T-helper 1 cell (primary cell): Measurements from ENCODE around the gene FAM83B.
"Not testable (repeated sequence)": the region's sequence is repeated elsewhere in the genome, so short reads cannot be mapped to it uniquely, and the experiment has no call there.

Source experiments
- DNase-seq, 5 donors: peaks; one replicate each; pipeline ENCODE4 v3.0.0-alpha.2; 2012 to 2020

Gene FAM83B

DNA sequence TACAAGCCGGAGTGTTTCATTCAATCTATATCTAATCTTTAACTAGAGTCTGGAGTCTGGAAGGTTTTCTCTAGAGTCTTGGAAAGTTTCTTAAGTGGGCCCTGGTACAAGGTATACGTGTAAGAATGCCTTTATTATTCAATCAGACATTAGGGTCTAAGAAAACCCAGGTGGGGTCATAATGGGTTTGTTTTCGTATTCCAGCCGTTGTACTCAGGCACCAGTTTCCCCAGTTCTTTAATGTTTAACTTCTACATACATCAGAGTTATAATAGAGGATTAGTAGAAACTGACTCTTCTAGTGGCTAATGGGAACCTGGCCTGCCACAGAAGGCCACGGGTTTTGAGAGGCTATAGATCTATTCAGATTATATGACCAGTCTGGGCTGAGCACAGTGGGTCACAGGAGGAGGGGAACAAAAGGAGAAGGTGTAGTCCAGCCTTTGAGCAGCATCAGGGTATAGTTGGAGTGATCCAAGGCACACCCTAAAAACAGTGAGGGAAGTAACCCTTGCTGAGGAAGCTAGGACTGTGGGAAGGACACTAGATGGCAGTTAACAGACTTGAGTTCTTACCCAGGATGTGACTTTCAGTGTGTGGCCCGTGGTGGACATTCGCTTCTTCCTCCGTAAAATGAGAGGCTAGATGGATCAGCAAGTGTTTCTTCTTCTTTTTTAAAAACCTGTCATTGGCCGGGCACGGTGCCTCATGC is 15.5 kb downstream of the FAM83B start:
- no peak for DNase-seq

- no peak for DNase-seq
These were observed 17.7 kb downstream of the FAM83B start for GRCh38 chr6:54864272-54864671.

DNA sequence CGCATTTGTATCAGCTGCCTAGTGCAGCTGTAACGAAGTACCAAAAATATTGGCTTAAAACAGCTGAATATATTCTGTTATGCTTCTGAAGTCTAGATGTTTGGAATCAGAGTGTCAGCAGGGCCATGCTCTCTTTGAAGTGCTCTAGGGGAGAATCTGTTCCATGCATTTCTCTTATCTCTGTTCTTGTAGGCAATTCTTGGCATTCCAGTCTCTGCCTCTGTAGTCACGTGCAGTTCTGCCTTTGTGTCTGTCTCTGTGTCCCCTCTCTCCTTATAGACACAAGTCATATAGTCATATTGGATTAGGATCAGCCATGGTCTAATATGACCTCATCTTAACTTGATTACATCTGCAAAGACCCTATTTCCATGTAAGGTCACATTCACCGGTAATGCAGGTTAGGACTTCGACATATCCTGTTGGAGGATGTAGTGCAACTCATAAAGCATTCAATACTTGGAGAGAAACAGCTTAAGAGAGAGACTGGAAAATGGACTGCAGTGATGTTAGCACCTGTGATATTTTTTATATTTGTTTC is 18.6 kb downstream of the FAM83B start:
- DNase-seq: no peak

DNA sequence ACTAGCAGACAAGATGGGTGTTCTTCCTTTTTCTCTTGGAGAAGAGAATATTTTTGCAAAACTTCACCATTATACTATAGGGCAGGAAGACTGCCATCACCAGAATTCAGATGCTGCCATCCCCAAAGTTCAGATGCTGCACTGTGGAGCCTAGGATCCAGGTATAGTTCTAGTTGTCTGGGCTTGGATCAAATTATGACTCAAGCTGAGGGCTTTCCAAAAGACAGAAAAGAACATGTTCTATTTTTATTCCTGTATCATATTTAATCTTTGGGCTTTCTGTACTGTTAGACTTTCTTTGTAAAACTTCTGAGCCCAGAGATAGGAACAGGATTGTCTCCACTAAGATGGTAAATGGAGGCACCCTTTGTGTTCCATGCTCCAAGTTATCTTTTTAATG is 22.0 kb downstream of the FAM83B start:
- no peak for DNase-seq

DNA sequence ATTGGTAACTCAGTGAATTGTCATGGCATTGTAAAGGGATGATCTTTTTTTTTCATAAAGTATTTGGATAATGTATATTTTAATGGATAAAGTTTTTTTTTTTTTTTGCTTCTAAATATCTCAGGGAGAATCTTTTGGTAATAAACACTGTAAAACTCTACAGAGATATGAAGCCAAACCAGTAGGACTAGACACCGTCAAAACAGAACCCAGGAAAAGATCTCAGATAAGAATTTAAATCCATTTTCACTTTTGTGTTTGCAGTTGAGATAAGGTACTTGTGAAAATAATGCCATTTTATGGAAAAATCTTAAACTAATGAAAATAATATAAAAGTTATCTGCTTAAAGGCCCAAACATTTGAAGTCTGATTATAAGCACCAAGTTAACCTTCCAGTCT is 27.0 kb downstream of the FAM83B start:
- DNase-seq: no peak

GRCh38 chr6:54874349-54875048 is 27.9 kb downstream of the FAM83B start:
- no peak for DNase-seq

GRCh38 chr6:54875539-54875938 is 29.0 kb downstream of the FAM83B start:
- no peak for DNase-seq

DNA sequence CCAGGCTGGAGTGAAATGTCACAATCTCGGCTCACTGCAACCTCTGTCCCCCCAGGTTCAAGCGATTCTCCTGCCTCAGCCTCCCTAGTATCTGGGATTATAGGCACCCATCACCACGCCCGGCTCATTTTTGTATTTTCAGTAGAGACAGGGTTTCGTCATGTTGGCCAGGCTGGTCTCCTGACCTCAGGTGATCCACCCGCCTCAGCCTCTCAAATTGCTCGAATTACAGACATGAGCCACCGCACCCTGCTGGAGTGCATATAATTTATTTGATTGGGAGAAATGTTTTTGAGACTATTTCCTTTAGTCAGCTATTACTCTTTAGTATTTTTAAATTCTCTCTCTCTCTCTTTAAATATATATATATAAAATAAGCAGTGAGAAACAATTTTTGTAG is 29.8 kb downstream of the FAM83B start:
- no peak for DNase-seq

GRCh38 chr6:54876871-54877270 is 30.3 kb downstream of the FAM83B start:
- no peak for DNase-seq

DNA sequence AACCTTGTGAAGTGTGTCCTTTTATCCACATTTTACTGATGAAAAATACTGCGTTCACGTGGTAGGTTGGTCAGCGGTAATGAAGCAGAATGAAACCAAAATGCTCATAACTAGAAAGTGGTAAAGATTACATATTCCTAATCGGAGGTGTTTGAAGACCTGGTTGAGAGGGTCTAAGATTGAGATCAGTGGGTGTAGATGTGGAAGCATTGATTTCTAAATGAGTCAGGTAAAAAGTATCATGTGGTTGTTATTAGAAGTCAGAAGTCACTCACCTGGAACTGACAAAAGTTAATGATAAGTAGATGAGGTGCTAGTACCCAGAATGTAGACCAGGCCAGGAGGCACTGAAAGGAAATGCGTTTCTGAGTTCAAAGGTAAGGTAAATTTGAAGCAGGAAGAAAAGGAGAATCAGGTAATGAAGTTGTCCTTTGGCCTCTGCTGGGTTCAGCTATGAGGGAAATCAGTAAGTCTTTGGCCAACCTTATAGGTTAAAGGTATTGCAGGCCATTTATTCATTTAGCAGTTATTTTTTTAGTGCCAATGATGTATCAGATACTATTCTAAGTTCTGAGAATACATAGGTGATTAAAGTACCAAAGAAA is 31.2 kb downstream of the FAM83B start:
- no peak for DNase-seq

DNA sequence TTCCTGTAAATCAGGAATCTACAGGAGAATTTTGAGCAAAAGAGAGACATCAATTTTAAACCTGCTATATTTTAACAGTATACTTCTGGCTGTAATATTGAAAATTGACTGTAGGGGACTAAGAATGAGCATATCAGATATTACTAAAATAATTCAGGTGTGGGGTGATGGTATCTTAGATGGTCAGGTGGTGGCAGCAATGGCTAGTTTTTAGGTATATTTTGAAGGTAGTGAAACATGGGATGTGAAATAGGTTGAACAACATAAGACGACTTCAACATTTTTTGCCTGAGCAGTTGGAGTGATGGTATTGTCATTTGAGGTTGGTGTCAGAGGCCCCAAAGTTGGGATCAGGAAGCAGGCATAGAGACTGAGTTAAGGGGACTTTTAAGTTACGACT is 32.1 kb downstream of the FAM83B start:
- no peak for DNase-seq

DNA sequence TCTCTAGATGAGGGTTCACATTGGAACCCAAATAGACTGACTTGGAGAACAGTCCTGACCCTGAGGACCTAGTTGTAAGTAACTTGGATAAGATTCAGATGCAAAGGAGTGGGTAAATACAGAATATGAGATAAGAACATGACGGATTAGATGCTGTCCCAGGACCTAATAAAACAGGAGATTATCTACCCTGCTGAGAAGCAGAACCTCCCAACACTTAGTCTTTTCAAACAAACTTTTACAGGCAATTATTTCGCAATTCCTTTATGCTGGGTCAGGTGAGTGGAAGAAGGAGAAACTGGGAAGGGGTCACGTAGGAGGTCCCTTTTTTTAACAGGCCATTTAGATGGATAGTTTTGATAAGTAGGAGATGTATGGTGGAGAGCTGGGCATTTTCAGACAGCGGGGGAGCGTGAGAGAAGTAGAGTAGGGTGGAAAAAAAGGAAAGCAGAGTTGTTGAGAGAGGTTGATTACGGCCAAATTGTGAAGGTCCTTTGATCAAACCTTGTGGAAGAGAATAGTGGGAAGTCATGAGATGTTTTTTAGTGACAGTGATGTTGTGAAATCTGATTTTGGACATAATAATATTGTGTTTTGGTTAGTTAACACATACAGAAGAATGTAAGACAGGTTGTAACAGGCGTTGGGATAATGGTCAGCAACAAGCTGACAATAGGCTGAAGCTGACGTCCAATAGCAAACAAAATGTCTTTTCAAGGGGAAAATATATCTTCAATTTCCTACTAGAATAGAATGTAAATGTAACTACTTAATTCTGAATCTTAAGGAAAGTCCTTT is 32.8 kb downstream of the FAM83B start:
- DNase-seq: no peak

DNA sequence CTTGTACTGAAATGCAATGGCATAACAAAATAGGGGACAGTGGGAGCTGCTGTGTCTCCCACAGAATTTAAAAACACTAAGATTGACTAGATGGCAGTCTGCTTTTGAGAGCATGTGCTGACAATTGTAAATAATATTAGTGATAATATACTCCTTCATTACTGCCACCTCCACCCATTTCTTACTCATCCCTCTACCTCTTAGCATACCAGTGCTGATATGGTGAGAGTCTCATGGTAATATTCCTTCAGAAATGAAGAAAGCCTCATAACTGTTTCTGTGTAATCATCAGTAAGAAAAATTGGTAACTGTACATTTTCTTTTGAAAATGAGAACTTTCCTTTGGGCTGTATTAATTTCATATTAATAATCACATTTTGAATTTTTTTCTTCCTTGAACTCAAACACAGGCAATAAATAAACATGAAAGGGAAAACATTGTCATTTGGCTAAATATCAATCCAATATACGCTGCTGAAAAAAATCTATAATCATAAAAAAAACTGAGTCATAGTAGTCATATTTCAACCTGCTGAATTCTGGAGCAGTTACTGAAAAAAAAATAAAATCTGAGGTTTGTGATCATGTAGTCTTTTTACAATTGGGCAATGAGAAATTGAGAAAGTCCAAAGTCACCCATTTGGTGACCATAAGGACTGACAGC is 34.6 kb downstream of the FAM83B start:
- no peak for DNase-seq

DNA sequence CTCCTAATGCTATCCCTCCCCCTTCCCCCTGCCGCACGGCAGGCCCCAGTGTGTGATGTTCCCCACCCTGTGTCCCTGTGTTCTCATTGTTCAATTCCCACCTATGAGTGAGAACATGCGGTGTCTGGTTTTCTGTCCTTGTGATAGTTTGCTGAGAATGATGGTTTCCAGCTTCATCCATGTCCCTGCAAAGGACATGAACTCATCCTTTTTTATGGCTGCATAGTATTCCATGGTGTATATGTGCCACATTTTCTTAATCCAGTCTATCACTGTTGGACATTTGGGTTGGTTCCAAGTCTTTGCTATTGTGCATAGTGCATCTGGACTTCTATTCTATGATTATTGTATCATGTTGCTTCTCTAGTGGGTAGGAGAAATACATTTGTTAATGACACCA is 35.3 kb downstream of the FAM83B start:
- not testable (repeated sequence) for DNase-seq

GRCh38 chr6:54886932-54887584 is 40.5 kb downstream of the FAM83B start:
- no peak for DNase-seq

DNA sequence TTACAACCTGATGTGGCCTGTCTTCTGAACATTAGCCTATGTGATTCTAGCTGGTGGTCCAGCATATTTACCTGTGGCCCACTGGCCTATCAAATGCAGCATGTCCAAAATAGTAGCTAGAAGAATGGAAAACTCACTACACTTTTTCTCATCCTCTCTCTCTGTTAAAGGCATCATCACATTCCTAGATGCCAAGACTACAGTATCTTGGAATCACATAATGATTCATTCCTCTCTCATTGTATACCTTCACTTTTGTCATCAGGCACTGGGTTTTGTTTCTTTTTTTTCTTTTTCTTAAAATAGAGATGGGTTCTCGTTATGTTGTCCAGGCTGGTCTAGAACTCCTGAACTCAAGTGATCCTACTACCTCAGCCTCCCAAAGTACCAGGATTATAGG is 45.0 kb downstream of the FAM83B start:
- DNase-seq: no peak

- no peak for DNase-seq
These were observed 46.3 kb downstream of the FAM83B start for GRCh38 chr6:54892831-54893230.

- DNase-seq: no peak
These were observed 47.2 kb downstream of the FAM83B start for GRCh38 chr6:54893818-54894217.

DNA sequence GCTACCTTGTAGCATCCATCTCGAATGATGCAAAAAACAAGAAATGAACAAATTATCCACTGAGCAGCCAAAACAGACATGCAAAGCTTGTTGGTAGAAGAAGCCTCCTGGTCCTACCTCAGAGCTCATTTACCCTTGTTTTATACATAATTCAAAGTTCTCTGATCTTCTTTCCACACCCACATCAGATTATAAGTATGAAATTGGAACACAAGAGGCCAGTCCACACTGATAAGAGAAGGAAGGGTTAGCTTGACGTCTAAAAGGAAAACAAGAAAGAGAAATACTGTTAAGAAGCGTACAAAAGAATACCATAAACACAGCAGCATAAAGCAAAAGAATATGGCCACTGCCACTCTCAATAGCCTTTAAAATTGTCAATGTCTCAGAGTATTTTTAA is 49.7 kb downstream of the FAM83B start:
- DNase-seq: no peak

DNA sequence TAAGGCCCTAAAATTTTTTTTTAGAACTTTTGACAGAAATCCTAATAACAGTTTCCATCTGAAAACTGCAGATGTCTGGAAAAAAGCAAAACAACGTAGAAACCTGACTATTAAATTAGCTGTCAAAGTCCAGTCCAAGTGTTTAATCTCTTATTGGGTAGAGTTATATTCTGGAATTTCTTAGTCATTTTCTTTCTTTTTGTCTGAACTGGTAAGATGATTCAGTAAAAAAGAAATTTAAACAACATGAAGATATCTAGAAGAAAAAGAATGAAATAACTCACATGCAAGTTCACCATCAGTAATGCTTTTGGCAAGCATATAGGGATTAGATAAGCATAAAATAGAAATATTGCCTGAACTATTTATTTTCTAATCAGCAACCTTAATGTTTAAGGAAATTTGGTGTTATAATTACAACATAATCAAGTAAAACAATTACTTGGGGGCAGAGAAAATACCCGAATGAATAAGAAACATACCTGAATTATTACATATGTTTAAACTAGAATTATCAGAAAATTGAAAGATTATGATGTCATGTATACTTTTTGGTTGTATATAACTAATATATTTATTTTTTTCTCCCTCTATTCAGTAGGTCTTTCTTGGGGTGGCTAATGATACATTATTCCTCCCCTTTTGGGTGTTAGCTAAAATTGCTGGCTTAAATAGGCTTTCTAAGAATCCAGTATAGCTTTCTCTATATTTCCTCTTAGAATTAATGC is 51.1 kb downstream of the FAM83B start:
- no peak for DNase-seq

- no peak for DNase-seq
These were observed 52.2 kb downstream of the FAM83B start for GRCh38 chr6:54898767-54899166.
